NCI-H510A (cell line): ENCODE data around the gene HOXD3.
A peak's percentile ranks its signal among the peaks of the same experiment; 100 is the strongest.

Experiments
- DNase-seq: peaks from one replicate; lab custom pipeline; 2025; lab: John Stamatoyannopoulos, UW

Gene HOXD3

GRCh38 chr2:176156807-176157498 lies at the start of gene HOXD3:
Gene HOXD3 (plus strand): TSS chr2:176157307. CDS start chr2:176169115, 11,808 bp downstream.
- DNase-seq: peak; percentile 30

DNA sequence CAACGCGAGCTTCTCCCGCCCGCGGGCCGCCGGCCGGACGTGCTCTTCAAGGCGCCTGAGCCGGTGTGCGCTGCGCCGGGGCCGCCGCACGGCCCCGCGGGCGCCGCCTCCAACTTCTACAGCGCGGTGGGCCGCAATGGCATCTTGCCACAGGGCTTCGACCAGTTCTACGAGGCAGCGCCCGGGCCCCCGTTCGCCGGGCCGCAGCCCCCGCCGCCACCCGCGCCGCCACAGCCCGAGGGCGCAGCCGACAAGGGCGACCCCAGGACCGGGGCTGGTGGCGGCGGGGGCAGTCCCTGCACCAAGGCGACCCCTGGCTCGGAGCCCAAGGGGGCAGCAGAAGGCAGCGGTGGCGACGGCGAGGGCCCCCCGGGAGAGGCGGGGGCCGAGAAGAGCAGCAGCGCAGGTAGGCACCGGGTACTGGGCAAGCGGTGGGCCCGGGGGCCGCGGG lies 49.4 kb upstream of the HOXD3 start:
- no peak for DNase-seq

DNA sequence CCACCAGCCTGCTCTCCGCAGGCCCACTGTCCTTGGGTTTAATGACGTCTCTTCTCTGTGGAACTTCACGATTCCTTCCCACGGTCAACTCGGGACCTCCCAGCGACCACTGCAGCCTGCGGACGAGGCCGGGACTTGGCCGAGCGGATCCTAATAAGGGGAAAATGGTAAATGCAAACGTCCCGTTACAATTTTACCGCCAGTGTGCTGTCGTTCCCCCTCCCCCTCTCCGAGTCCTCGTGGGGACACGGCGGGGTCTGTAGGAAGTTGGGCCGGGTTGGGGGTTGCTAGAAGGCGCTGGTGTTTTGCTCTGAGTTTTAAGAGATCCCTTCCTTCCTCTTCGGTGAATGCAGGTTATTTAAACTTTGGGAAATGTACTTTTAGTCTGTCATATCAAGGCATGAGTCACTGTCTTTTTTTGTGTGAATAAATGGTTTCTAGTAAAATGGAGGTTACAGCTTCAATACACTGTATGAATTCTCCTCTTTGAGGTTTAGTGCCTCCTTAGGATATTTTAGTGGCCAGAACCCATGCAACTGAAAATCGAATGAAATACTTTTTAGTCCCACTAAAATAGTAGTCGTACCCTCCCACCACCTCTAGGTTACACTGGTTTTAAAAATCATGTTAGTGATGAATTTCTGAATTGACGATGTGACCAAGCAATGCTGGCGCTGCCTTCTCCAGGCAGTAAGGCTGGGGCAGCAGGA lies 47.8 kb upstream of the HOXD3 start:
- no peak for DNase-seq

GRCh38 chr2:176109946-176110345 lies 47.2 kb upstream of the HOXD3 start:
- no peak for DNase-seq

DNA sequence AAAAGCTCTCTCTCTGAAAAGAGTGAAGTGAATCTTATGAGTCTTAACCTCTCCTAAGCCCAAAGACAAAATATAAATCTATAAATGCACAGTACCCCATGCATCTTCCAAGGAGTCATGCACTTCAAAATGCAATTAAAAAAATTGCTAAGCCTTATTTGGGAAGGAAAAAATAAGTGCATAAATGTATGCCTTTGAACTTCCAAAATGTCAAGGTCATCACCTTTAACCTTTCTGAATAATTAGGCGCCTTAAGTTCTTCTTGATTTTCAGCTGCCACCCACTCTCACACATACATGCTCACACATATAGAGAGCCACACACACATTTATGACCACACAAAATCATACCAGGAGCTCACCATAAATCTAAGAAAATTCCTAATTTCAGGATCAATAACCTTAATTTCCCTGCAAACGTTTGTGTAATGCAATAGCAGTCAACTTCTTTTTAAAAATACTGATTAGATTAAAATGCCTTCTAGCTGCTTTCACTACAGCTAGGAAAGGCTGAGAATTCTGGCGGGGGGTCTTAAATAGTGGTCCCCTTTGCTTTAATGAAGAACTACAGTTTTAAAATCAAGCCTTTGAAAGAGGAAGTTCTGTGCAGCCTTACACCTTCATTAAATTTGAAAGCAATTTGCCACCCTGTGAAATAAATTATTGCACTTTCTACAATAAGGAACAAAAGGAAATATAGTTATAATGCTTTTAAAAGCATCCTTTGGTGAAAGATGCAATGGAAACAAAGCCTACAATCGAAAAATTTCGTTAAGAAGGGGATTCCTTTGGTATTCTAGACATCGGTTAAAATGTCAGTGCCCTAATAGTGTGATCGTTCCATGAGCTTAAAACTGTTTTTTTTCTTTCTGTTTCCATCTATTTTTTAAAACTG lies 46.4 kb upstream of the HOXD3 start:
- no peak for DNase-seq

- DNase-seq: peak; percentile 60
These were observed 45.8 kb upstream of the HOXD3 start for GRCh38 chr2:176111309-176111663.

- no peak for DNase-seq
These were observed 45.2 kb upstream of the HOXD3 start for GRCh38 chr2:176111846-176112374.

GRCh38 chr2:176112375-176113302 lies 44.5 kb upstream of the HOXD3 start:
- no peak for DNase-seq

- peak; percentile 62 for DNase-seq
These were observed 42.8 kb upstream of the HOXD3 start for GRCh38 chr2:176114120-176114929.

DNA sequence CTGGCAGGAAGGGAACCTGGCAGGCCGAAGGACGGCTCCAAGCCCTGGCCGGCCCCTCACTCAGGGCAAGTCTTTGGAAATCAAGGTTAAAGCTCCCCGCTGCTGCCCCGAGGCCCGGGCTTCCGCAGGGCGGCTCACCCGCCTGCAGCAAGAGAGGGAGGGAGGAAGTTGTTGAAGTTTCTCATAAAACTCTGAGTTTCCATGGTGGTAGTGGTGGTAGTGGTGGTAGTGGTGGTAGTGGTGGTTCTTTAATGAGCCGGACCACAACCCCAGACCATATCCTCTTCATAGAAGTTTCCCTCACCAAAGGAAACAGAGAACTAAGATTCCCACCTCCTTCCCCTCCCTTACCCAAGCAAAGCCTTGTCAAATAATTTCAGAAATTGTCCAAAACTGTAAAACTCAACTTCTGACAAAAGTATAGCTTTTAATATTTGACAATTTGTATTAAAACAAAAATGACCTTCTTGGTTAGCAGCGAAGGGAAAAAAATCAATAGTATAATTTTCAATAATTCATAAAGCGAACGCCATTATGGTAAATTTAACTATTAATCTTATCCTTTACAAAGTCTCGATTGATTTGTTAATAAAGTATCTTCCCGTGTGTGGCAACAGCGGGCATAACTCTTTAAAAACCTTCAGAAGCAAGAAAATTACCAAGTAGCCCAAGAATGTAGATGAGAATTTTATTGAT lies 42.0 kb upstream of the HOXD3 start:
- no peak for DNase-seq

GRCh38 chr2:176115883-176116813 lies 41.0 kb upstream of the HOXD3 start, which contains the start of gene HOXD10:
Gene HOXD10 (plus strand): TSS chr2:176116778. CDS start chr2:176116834, 56 bp downstream.
- no peak for DNase-seq

DNA sequence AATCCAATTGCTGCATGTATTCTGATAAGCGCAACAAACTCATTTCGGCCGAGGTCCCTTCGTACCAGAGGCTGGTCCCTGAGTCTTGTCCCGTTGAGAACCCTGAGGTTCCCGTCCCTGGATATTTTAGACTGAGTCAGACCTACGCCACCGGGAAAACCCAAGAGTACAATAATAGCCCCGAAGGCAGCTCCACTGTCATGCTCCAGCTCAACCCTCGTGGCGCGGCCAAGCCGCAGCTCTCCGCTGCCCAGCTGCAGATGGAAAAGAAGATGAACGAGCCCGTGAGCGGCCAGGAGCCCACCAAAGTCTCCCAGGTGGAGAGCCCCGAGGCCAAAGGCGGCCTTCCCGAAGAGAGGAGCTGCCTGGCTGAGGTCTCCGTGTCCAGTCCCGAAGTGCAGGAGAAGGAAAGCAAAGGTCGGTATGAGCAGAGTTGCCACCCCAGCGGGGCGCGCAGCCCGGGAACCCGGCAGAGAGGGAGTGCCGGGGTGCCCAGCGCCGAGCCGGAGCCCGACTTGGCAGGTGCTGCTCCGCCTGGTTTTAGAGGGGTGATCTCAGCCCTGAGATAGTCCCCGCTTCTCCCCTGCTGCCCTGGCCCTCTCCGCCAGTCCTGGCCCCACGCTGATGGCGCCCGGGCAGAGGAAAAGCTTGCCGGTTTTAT lies 39.8 kb upstream of the HOXD3 start:
- no peak for DNase-seq

DNA sequence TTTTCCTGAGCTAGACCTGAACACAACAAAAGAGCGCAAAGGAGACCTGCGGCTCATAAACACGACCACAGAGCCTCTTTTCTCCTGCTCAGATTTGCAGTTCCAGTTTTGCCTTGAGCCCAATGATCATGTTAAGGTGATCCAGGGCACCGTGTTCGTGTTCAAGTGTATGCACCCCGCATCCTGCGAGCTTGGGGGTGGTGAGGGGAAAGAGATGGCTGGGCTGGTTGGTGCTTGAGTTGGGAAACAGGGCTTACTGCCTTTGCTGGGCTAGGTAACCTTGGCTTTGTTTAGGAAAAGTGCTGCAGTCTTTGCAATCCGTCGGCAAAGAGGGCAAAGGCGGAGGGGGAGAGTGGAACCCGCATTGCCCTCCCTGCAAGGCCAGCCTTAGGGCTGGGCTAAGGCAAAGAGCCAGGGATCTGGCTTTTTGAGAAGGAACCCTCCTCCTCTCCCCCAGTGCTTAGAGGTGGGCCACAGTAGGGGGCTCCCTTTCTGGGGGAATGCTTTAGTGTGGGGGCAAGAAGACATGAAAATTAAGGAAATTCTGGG lies 39.2 kb upstream of the HOXD3 start:
- DNase-seq: no peak

DNA sequence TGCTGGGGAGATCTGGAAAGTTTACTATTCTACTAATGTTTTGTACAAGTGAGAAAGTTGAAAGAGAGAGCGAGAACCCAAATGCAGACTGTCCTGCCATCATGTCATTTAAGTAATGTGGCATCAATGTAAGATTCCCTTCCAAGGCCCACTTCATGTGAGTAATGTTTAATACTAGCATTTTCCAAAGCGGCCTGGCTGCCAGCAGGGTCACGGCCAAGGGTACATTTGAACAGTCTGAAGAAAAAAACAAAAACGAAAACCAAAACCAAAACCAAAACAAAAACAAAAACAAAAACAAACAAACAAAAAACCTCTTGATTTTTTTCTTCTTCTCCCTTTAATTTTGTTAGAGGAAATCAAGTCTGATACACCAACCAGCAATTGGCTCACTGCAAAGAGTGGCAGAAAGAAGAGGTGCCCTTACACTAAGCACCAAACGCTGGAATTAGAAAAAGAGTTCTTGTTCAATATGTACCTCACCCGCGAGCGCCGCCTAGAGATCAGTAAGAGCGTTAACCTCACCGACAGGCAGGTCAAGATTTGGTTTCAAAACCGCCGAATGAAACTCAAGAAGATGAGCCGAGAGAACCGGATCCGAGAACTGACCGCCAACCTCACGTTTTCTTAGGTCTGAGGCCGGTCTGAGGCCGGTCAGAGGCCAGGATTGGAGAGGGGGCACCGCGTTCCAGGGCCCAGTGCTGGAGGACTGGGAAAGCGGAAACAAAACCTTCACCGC lies 38.3 kb upstream of the HOXD3 start:
- DNase-seq: peak; percentile 39

- DNase-seq: no peak
These were observed 36.5 kb upstream of the HOXD3 start for GRCh38 chr2:176120364-176121189.
